DMS153 treated with DMSO at 0.1 percent for 48 hours (cell line): Measurements from ENCODE around the gene GNAQ.

ENCODE experiments used
- DNase-seq: peaks from one replicate; lab custom pipeline; 2025; ENCODE audit not compliant: unreplicated experiment; lab: John Stamatoyannopoulos, UW

The GNAQ gene

DNA sequence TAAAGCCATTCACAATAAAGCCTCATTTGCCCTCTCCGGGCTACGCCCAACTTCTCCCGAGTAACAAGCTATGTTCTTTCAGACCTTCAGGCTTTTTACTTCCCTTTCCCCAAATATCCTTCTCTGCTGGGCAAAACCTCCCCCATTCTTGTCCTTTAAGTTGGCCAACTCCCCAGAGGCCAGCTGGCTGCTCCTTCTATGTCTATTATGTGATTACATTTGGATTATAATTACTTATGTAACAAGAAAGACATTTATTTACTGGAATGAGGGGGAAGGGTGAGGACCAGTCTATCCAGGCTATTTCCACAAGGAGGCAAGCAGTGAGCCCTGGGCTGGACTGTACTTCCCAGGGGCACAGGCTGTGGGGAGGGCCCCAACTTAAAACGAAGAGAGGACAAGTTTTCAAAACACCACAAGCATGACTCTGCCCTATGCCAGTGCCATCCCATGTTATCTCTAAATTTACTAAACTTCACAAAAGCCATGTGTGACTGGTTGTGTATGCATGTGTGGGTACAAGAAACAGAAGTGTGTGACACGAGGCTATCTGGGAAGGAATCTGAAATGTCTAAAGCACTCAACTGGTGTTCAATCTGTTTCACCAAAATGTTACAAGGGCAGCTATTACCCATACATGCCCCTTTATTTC, 84.5 kb downstream of the GNAQ start:
- no peak for DNase-seq

GRCh38 chr9:77946296-77946695, 85.3 kb downstream of the GNAQ start:
- DNase-seq, result no peak

DNA sequence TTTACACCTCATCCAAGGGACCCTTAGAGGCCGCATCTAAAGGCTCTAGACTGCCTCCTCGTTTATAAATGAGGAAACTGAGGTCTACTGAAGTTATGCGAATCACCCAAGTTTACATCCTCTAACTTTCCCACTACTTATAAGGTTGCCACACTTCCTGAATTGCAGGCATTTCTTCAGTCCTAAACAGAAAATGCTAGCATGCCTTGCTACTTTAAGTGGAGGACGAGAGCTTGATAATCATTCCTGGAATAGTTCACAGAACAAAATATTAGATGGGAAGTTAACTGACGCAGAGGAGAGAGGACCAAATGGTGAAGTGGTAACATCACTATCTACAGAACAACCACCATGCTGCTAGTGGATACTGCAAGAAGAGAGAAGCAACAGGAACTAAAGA, 85.8 kb downstream of the GNAQ start:
- no peak for DNase-seq

GRCh38 chr9:77944556-77945243, 86.9 kb downstream of the GNAQ start:
- no peak for DNase-seq

- DNase-seq, result no peak
Measured at GRCh38 chr9:77943057-77943456, 88.6 kb downstream of the GNAQ start.

- no peak for DNase-seq
Measured at GRCh38 chr9:77939149-77939668, 92.4 kb downstream of the GNAQ start.

DNA sequence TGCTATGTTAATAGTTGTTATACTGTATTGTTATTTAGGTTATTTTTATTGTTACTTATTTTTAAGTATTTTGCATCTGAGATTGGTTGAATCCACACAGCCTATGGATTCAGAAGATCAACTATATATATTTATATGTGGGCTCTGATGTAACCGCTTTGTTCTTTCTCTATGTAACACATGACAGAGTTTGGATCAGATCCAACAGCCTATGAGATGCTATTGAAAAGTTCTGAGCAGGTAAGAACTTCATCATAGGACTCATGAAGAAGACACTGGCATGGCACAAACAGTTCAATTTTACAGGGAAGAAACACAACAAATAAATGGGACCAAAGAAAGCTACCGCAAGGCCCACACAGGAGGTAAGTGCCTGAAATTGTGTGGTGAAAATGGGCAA, 93.4 kb downstream of the GNAQ start:
- no peak for DNase-seq

DNA sequence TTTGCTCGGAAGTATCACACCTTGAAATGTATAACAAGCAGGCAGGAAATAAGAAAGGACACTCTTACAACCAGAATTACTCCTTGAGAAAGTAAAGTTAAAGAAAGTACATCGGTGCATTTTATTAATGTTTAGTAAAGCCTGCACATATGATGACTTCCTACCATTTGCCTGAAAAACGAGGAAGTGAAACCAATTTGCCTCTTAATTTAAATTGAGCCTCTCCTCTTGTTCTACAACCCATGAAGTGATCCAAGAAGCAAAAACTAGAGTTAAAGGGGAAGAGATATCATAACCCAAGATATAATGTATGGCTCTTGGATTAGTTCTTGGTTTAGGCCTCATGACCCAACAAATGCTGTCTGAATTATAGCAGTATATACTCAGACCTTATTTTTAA, 95.6 kb downstream of the GNAQ start:
- DNase-seq, result no peak

GRCh38 chr9:77935211-77935610, 96.4 kb downstream of the GNAQ start:
- no peak for DNase-seq

DNA sequence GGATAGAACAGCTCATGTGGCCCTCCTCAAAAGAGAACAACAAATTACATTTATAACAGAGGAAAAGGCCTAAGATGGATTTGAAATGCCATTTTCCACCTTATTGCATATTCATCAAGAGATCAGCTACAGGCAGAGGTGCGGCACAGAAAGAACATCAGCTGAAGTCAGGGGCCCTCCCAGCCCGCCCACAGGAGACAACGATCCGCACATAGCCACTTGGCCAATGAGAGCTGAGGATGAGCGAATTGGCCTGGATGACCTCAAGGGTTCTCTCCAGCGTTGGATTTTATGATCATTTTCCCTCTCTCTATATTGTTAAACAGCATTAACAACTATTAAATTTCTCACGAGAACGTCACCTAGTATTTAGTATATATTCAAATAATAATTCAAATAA, 97.6 kb downstream of the GNAQ start:
- DNase-seq, result no peak

DNA sequence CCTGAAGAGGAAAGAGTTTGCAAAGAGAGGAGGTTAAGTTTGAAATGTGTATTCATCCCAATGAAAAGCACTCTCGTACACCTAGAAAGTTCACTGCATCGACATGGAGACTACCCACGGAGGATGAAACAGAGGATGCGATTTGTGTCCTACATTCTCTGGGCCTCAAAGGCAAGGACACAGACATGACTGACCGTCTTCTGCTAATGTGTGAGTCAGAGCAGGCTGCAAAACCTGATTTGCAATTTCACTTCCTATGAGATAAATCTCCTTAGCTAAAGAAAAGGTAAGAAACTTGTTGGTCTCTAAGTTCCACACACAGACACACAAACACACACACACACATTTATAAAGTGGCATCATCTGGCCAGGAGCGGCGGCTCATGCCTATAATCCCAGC, 98.6 kb downstream of the GNAQ start:
- DNase-seq, result no peak

- no peak for DNase-seq
Measured at GRCh38 chr9:77929942-77930341, 101.7 kb downstream of the GNAQ start.

DNA sequence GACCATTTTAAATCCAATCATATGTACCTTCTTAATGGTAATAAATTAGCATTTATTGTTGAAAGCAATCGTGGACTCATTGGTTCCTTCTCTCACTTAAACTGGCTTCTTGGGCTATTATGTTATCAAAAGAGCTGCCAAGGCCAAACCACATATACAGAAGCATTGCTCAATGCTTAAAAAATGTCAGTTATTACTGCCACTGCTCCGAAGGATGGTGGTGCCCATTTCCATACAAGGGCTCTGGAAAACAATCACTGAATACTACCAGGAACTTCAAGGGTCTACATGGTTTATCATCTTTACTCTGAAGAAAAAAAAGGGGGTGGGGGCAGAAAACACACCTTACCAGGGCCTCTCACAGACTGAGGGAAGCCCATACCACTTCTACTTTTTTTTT, 104.3 kb downstream of the GNAQ start:
- no peak for DNase-seq

GRCh38 chr9:77926371-77926878, 105.2 kb downstream of the GNAQ start:
- no peak for DNase-seq

DNA sequence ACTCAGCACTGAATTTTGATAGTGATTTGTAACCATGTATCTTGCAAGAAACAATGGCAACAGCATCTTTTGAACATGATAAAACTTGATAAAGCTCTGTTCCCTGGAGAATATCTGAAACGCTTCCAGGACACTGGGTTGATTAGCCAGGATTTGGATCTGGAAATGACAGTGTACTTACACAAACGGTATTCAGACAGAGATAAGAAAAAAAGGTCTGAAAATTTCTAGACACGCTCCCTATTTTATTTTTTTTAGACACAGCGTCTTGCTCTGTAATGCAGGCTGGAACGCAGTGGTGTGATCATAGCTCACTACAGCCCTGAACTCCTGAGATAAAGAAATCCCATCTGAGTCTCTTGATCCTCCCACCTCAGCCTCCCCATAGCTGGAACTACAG, 109.0 kb downstream of the GNAQ start:
- DNase-seq, result no peak

DNA sequence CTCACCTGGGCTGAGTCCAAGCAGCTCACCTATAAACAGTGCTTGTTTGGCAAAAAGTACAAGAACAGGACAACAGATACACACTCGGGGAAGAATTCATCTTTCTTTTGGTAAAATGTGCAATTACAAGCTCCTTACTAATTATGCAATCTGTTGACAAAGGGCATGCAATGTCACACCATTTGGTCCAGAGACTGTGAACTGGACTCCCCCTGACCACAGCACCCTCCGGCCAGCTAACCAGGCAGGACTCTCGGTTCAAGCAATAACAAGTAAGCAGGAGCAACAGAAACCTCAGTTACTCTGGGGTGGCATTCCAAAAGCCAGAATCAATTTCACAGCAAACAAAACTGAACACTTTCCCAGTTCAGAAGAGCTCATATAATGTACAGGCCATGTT, 113.8 kb downstream of the GNAQ start:
- DNase-seq, result no peak

GRCh38 chr9:77916820-77917219, 114.8 kb downstream of the GNAQ start:
- DNase-seq, result no peak

DNA sequence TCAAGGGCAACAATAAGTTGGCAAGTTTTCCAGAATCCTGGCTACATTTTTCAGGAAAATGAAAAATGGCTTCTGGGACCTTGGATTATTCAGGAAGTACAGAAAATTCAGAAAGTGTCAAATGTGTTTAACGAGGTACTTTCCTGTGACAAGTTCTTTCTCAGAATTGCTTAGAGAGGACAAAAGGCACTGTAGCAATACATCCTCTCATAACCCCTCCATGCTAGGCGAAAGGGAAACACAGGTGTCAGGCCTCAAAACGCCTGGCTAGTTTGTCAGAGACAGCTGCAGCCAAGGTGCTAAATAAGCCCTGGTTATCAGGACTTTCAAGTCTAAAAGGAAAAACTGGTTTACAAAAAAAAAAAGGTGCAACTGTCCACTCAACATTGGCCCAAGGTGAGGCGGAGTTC, 115.2 kb downstream of the GNAQ start:
- no peak for DNase-seq

- DNase-seq, result no peak
Measured at GRCh38 chr9:77915744-77916143, 115.9 kb downstream of the GNAQ start.

GRCh38 chr9:77912895-77913693, 118.5 kb downstream of the GNAQ start:
- DNase-seq, result no peak

DNA sequence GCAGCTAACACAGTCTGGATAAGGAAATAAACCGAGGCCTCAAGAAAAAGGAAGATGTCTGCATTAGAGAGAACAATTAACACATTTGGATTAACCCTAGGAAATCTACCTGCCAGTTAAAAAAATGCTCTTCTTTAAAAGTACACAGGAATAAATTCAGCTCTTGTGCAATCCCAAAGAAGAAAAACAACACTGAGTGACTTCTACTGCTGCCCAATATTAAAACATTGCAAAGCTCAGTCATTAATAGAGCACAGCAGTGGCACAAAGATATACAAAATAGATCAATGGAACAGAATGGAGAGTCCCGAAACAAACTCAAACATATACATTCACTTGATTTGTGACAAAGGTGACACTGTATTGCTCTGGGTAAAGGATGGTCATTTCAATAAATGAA, 119.7 kb downstream of the GNAQ start:
- no peak for DNase-seq

GRCh38 chr9:77910194-77910621, 121.4 kb downstream of the GNAQ start:
- DNase-seq, result no peak
